Stimulated activated CD4-positive, alpha-beta T cell treated with anti-CD3 and anti-CD28 coated beads, Interleukin-12 subunit alpha, Interleukin-12 subunit beta, amount 100 ng/mL, for 4 hours (primary cell): ENCODE measurements around the gene SEMA5A.

Experiments
- DNase-seq: peaks from one replicate; pipeline ENCODE4 v3.0.0-alpha.2; 2020

SEMA5A gene

GRCh38 chr5:9251379-9251980 is 294.4 kb downstream of the SEMA5A start:
- DNase-seq, result no peak

GRCh38 chr5:9249231-9249630 is 296.6 kb downstream of the SEMA5A start:
- no peak for DNase-seq

GRCh38 chr5:9245071-9245470 is 300.8 kb downstream of the SEMA5A start:
- DNase-seq, result no peak

- DNase-seq, result no peak
Measured at GRCh38 chr5:9244417-9244816, 301.5 kb downstream of the SEMA5A start.

- no peak for DNase-seq
Measured at GRCh38 chr5:9241479-9242305, 304.2 kb downstream of the SEMA5A start.

GRCh38 chr5:9240431-9240830 is 305.4 kb downstream of the SEMA5A start:
- DNase-seq, result no peak

GRCh38 chr5:9239626-9240025 is 306.2 kb downstream of the SEMA5A start:
- no peak for DNase-seq

GRCh38 chr5:9239071-9239470 is 306.8 kb downstream of the SEMA5A start:
- DNase-seq, result no peak

- DNase-seq, result no peak
Measured at GRCh38 chr5:9233712-9234111, 312.2 kb downstream of the SEMA5A start.

- DNase-seq, result no peak
Measured at GRCh38 chr5:9233035-9233434, 312.8 kb downstream of the SEMA5A start.

- DNase-seq, result no peak
Measured at GRCh38 chr5:9231842-9232241, 314.0 kb downstream of the SEMA5A start.

- DNase-seq, result no peak
Measured at GRCh38 chr5:9230355-9230754, 315.5 kb downstream of the SEMA5A start.

- DNase-seq, result no peak
Measured at GRCh38 chr5:9226016-9226536, 319.8 kb downstream of the SEMA5A start.

- no peak for DNase-seq
Measured at GRCh38 chr5:9222054-9222976, 323.6 kb downstream of the SEMA5A start.

- DNase-seq, result no peak
Measured at GRCh38 chr5:9218358-9218757, 327.5 kb downstream of the SEMA5A start.

GRCh38 chr5:9212605-9213004 is 333.3 kb downstream of the SEMA5A start:
- no peak for DNase-seq

- no peak for DNase-seq
Measured at GRCh38 chr5:9209846-9210492, 335.9 kb downstream of the SEMA5A start.

- no peak for DNase-seq
Measured at GRCh38 chr5:9207817-9208418, 338.0 kb downstream of the SEMA5A start.

GRCh38 chr5:9202636-9203035 is 343.2 kb downstream of the SEMA5A start:
- no peak for DNase-seq

GRCh38 chr5:9201761-9202160 is 344.1 kb downstream of the SEMA5A start:
- no peak for DNase-seq

GRCh38 chr5:9201011-9201410 is 344.9 kb downstream of the SEMA5A start:
- DNase-seq, result no peak

GRCh38 chr5:9198394-9198793 is 347.5 kb downstream of the SEMA5A start:
- DNase-seq, result no peak
